ENCODE data around the gene BRINP2. TPM values are rescaled to one million over a fixed set of nuclear protein-coding genes. Genes with fewer than 3 reads are reported as not detected.

BRINP2 gene
- polyA plus RNA-seq, 4 donors, result 0.16 to 1.1 (median 0.60) TPM

DNA sequence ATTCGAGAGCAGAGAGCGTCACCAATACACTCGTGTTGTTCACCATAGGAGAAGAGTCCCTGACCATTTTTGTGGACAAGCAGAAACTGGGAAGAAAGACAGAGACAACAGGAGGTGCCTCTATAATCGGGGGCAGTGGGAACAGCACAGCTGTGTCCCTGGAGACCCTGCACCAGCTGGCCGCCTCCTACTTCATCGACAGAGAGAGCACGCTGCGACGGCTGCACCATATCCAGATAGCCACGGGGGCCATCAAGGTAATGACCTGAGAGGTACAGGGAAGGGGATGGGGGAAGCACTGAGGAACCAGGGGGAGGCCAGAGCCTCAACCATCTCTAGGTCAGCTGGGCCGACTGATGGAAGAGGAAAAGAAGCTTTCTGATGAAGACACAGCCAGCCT lies 86.4 kb downstream of the BRINP2 start:
- DNase-seq (ENCODE audit: low read depth in 4 of 4, low spot score in 3 of 4), result no peak

DNA sequence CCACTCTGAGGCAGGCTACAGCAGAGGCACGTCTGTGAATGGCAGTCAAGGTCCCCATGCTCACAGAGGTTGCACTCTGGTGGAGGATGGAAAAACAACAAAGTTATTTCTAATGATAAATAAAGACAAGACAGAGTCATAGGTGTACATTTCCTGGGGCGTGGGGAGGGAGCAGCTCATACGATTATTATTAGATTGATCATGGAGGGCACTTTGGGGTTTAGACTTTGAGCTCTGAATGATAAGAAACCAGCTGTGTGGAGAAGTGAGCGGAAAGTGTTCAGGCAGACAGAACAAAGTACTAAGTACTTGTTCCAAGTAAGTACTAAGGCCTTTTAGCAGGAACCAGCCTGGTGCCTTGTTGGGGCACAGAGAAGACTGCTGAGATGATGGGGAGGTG lies 86.8 kb downstream of the BRINP2 start:
- no peak for DNase-seq (ENCODE audit: low read depth in 4 of 4, low spot score in 3 of 4)

DNA sequence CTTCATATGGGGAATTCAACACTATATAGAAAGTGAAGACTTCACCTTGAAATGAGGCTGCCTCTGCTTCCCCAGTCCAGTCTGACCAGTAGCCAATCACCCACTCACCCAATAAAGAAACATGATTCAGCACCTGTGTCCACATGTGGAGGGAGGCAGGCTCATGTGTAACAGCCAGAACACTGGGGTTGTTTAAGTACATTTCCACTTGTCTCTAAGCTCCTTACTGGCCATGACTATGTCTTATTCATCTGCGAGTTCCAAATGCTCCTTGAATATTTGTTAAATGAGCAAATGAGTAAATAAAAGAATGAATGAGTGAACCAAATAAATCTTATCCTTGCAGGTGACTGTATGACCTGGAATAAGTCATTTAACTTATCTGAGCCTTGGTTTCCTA lies 100.1 kb downstream of the BRINP2 start:
- DNase-seq (ENCODE audit: low read depth in 4 of 4, low spot score in 3 of 4), result no peak

DNA sequence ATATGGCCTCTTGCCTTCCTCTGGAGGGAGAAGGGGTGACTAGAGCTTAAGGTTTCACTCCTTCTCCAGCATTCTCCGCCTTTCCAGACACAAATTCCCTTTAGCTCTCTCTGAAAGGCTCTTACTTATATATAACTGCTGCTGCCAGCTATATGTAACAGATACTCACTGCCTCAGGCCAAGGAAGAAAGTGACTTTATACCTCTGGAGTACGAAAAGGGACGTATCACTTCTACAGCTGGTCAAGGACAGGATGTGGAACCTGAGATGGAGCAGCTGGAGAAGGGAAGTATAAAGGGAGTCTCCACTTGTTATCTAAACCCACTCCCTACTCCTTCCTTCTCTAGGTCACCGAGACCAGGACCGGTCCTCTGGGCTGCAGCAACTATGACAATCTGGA lies 102.4 kb downstream of the BRINP2 start:
- peak in 2 of 4 donors; percentile 12 to 32 for DNase-seq (ENCODE audit: low read depth in 4 of 4, low spot score in 3 of 4)

GRCh38 chr1:177274687-177275211 lies 104.0 kb downstream of the BRINP2 start:
- peak in 1 of 4 donors; percentile 8 for DNase-seq (ENCODE audit: low read depth in 4 of 4, low spot score in 3 of 4)

- no peak for DNase-seq (ENCODE audit: low read depth in 4 of 4, low spot score in 3 of 4)
Measured at GRCh38 chr1:177275736-177276135, 105.0 kb downstream of the BRINP2 start.

- DNase-seq (ENCODE audit: low read depth in 4 of 4, low spot score in 3 of 4), result no peak
Measured at GRCh38 chr1:177278626-177279390, 108.0 kb downstream of the BRINP2 start.

GRCh38 chr1:177281901-177282300 lies 111.1 kb downstream of the BRINP2 start:
- DNase-seq (ENCODE audit: low read depth in 4 of 4, low spot score in 3 of 4), result no peak

DNA sequence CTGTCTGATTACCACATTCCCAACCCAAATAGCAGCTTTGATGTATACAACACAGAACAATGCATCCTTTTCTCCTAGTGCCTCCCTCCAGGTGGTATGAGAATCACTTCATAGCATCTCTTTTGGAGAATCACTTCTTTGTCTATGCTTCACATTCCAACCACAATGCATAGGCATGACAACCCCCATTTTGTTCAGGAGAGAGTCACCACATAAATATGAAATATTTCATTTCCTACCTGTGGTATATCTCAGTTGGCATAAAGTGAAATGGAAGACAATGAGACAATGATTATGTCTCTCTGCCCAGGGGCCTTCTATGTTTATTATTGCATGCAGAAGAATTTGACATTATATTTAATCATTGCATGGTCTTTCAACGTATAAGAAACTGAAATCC lies 112.2 kb downstream of the BRINP2 start:
- DNase-seq (ENCODE audit: low read depth in 4 of 4, low spot score in 3 of 4), result no peak

DNA sequence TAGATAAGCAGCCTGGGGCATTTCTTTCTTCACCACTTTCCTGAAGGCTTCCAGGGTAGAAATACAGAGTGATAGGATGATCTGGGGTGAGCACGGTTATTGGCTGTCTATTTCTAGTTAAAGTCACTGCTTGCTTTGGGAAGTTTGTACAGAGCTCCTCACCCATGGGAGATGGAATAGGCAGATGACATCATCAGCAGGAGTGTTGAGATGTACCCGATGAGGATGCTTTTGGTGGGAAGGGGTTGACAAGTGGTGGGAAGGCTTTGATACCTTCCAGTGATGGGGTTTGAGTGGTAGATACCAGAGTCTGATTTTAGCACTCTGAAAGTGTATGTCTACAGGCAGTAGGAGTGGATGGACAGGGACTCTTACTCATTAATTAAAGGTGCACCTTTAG lies 112.6 kb downstream of the BRINP2 start:
- DNase-seq (ENCODE audit: low read depth in 4 of 4, low spot score in 3 of 4), result no peak

- no peak for DNase-seq (ENCODE audit: low read depth in 4 of 4, low spot score in 3 of 4)
Measured at GRCh38 chr1:177286396-177286795, 115.6 kb downstream of the BRINP2 start.

GRCh38 chr1:177287270-177287669 lies 116.5 kb downstream of the BRINP2 start:
- peak in 2 of 4 donors; percentile 36 to 42 for DNase-seq (ENCODE audit: low read depth in 4 of 4, low spot score in 3 of 4)

DNA sequence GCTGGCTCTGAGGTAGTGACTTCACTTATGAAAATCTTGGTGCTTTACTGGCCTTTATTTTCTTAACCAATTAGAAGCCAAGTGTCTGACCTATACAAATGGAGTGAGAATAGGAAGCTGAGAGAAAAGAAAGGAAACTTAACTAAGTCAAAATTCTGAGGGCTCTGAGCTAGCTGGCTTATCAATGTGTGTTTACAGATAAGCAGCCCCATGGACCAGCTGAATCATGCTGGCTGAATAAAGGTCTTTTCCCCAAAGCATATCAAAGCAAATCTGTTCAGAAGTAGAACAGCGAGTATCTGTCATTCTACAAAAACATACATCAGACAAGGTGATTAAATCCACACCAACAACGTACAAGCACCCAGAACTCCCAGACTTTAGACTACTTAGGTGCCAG lies 117.2 kb downstream of the BRINP2 start:
- no peak for DNase-seq (ENCODE audit: low read depth in 4 of 4, low spot score in 3 of 4)

DNA sequence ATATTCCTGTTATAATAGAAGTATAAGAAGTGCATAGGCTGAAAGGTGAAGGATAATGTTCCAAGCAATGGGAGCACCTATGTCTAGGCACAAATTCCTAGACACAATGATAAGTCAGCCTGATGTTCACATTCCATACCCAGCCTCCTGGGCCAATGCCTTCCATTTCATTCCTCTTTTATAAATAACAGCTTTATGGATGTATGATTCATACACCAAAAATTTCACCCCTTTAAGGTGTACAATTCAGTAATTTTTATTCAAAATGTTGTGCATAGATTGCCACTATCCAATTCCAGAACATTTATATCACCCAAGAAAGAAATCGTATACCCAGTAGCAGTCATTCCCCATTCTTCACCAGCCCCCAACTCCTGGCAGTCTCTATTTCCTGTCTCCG lies 118.8 kb downstream of the BRINP2 start:
- DNase-seq (ENCODE audit: low read depth in 4 of 4, low spot score in 3 of 4), result no peak

DNA sequence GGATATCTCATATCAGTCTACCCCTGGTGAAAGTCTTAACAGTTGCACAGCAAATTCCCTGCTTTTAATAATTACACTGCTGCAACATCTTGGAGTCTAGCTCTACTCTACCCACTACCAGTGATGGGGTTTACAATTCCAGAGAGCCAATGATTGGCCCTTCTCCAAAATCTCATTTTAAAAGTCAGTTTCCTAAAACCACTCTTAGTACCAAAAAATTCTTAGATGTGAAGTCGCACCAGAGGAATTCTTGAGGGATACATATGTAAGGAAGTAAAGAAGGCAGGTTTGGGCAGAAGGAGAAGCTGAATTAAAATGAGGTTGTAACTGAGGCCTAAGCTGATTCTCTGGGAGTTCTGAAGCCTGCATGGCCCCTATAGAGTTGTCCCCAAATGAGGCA lies 129.7 kb downstream of the BRINP2 start:
- DNase-seq (ENCODE audit: low read depth in 4 of 4, low spot score in 3 of 4), result no peak

DNA sequence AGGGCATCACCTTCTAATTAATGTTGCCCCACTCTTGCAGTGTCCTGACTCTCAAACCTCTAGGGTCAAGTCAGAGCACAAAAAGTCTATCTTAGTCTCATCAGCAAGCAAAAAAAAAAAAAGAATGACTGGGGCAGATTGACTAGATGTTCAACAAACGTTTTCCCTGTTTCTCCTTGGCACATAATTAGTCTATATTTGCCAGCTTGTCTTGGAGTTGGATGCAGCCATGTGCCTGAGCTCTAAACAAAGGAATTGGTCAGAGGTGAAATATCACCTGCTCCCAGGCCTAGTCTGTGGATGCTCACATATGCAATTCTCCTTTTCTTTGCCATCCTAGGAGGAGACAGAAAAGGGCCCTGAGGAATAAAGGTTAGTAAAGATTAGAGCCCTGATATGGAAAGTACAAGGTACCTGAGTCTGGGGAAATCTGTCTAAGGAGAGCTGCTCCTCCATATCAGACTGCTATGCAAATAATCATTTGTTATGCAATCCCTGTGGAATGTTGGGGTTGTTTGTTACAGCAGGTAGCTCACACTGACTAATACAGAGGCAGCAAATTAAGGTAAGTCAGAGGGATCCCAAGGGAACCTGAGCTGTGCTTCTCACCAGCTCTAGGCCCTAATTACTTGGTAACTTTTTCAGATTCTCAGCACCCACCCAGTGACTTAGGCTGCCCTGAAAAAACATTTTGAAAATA lies 130.8 kb downstream of the BRINP2 start:
- no peak for DNase-seq (ENCODE audit: low read depth in 4 of 4, low spot score in 3 of 4)

DNA sequence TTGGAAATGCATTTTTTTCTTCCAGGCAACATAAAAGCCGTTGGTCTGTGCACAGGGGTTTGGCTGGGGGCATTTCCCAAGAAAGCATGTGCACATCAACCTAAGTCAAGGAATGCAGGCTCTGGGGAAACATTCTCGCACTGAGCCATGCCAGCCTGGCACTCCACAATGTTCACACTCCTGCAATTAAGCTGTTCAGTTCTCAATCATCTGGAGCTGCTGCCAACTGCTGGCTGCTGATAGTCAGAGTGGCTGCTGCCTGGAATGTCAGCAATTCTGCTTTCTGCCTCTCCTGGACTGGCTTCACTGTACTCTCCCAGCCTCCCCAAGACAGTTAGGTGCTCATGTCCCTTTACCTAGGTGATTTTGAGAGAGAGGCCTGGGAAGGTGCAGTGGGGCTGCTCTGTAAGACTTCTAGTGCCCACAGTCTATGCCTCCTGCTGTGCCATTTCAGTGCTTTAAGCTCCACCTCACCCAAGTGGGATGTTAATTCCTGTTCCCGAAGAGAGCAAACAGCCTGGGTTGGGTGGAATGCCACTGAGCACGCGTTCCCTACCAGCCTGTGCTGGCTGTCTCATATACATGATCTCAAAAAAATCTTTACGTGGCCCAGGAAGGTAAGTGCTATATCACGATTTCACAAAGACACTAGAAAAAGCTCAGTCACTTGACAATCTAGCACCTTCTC lies 131.7 kb downstream of the BRINP2 start:
- peak in 1 of 4 donors; percentile 11 for DNase-seq (ENCODE audit: low read depth in 4 of 4, low spot score in 3 of 4)

DNA sequence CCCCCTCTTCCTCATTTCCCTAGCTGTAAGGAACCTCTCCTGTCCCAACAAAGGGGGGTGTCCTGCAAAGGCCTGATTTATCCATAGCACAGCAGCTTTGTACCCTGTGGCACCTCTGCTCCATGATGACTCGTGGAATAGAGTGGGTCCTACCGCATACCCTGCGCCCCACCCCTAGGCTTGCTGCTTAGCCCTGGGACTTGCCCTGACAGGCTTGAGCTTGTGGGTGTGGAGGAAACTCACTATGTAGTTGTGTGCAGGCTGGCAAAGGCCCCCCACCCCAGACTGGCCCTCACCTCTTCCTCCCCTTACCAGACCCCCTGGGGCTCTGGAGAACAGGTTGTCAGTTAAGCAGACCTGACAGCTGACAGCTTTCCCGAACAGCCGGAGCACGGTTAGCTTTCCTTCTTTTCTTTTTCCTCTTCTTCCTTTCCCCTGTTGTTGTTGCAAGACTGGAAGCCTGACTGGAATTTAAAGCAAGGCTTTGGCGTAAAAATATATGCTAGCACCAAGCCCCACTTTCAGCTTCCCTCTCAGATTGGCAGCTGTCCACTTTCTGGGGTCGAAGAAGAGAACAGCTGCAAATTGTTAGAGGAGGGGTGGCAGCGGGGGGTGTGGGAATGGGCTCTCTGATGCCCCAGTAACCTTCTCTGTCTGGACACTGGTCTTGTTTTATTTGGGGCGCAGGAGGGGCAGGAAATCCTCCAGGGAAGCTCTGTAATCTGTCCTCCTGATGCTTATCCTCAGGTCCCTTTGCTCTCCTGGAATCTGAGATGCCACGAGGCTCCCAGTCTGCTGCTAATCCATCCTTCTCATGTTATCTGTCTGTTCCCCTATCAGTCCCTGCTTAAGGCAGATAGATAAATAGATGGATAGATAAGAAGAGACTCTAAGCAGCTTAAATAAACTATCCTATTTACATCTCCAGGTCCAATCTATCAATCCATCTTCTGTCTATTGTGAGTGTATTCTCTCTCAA lies 134.6 kb downstream of the BRINP2 start:
- DNase-seq (ENCODE audit: low read depth in 4 of 4, low spot score in 3 of 4), result no peak

- DNase-seq (ENCODE audit: low read depth in 4 of 4, low spot score in 3 of 4), result no peak
Measured at GRCh38 chr1:177306019-177306415, 135.3 kb downstream of the BRINP2 start.

GRCh38 chr1:177306981-177307380 lies 136.2 kb downstream of the BRINP2 start:
- no peak for DNase-seq (ENCODE audit: low read depth in 4 of 4, low spot score in 3 of 4)

Measured in left renal pelvis (tissue), 4 donors.